Dermis blood vessel endothelial cell (primary cell): Measurements from ENCODE around the gene CASK. TPM values are rescaled to one million over a fixed set of nuclear protein-coding genes. Genes with fewer than 3 reads are reported as not detected.

Experiments
- total RNA-seq: library from RNA; depleted of rRNA; stranded (reverse); fragments of >200 nt; gene quantifications from 2 replicates; pipeline ENCODE4 v1.2.3, GENCODE V29; 2014

The CASK gene
- total RNA-seq, 1 donor from 2014 or later: 51.1 TPM

Other genes with a start within 250 kb of the CASK start
- not detected in 2 replicates for gene GPR34, start 234.6 kb downstream of the CASK start, total RNA-seq
- gene GPR82, start 199.4 kb downstream of the CASK start, total RNA-seq: not detected in 2 replicates